Measurements from ENCODE around the gene CCDC71. TPM values are rescaled to one million over a fixed set of nuclear protein-coding genes. Genes with fewer than 3 reads are reported as not detected.

CCDC71 gene
- total RNA-seq, 2 experiments from 2014 or later: 19.9 to 20.9 TPM

DNA sequence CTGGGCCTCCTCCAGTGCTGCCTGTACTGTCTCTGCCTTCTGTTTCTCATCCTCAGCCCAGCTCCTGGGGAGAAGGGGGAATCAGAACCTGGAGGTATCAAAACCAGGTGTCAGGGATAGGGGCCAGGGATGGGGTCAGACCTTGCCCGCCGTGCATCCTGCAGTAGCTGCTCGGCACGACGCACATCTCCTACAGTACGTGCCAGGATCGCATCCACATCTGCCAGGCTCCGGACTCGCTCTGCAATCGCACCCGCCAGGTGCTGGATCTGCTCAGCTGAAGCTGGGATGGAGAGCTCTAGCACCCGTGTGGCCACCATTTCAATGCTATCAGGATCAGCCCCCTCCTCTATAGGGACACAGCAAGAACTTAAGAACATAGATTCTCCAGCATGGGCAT is 44.1 kb downstream of the CCDC71 start:
- H3K9me3 Mint-ChIP-seq: no peaks in the 10 kb centered on the region
- ChIA-PET POLR2A (interaction anchor here (0.6 to 4.4 kb wide), 7 partner anchors 10 to 350 kb away, joined by 3 to 75 read pairs (median 6); partner anchors contain the start of genes KLHDC8B, QARS1 and QRICH1), CTCF (no interaction called here)
- no peaks in the 10 kb centered on the region for H3K27me3 Mint-ChIP-seq
- peaks cover 19% of the 10 kb centered on the region for H3K36me3 Mint-ChIP-seq (ENCODE audit: low read depth)
- peak overlapping the region; percentile 90 for H3K27ac Mint-ChIP-seq
- H3K4me3 Mint-ChIP-seq: no peak overlapping the region
- H3K4me1 Mint-ChIP-seq: peaks cover 24% of the 10 kb centered on the region
- no peak for DNase-seq

DNA sequence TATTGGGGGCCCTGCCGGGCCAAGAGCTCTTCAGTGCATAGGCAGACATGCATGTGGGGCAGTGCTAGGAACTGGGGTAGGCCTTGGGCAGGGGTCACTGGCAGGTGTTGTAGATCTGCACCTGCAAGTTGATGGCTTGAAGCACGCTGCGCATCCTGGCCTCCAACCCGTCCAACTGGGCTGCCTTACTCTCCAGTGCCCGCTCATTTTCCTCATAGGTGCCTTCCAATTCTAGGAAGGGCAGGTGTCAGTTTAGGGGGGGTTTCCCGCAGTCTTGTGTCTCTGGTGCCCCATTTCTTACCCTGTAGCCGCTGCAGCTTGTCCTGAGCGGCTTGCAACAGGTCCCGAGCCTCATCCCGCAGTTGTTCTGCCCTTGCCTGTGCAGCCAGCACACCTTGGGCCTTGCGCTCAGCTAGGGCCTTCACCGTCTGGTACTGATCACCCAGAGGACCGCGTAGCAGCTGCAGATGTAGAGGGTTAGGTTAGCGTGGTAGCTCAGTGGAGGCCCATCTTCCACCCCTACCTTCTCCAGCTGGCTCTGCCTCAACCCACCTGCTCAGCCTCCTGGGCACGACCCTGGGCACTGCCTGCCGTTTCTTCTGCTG is 44.9 kb downstream of the CCDC71 start:
- no peak for DNase-seq
- ChIA-PET CTCF (interaction anchor here (0.7 to 2.5 kb wide), 8 partner anchors 10 to 219 kb away, joined by 3 to 15 read pairs (median 6); partner anchors contain the start of genes KLHDC8B, NDUFAF3 and QRICH1), POLR2A (interaction anchor here (0.6 to 4.4 kb wide), 21 partner anchors 9 to 1296 kb away, joined by 3 to 75 read pairs (median 3); partner anchors contain the start of genes DAG1, IMPDH2, KLHDC8B and NDUFAF3)
- H3K4me3 Mint-ChIP-seq: peak overlapping the region; percentile 83
- no peaks in the 10 kb centered on the region for H3K27me3 Mint-ChIP-seq
- peak overlapping the region; percentile 90 for H3K27ac Mint-ChIP-seq
- H3K4me1 Mint-ChIP-seq: peaks cover 24% of the 10 kb centered on the region
- peaks cover 25% of the 10 kb centered on the region for H3K36me3 Mint-ChIP-seq (ENCODE audit: low read depth)
- H3K9me3 Mint-ChIP-seq: no peaks in the 10 kb centered on the region

DNA sequence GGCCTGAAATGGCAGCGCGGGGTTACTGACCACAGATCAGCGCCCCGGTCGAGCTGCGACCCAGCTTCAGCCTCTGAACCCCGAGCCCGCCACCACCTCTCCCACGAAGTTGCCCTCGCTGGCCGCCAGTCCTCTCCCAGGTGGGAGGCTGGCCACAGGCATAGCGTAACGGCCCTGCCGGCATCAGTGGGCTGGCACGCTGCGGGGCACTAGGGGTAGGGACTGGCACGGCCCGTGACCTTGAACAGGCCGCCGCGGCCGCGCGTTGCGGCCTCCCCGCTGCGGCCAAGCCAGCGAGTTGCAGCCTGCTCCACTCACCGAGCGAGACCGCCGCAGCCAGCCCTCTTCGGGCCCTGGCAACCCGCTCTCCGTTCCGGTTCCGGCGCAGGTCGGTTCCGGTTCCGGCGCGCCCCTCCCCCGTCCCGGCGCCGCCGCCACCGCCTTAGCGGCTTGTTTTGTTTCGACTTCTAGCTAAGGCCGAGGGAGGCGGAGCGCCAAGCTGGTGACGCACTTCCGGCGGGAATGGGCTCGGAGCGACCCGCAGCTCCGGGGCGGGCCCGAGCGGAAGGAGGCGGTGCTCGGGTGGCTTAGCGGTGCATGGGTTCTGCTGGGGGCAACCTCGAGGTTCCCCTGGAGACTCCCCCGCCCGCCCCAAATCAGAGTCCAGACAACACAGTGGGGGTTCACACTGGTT is 45.5 kb downstream of the CCDC71 start, which contains the start of gene USP19:
USP19 (minus strand) TSS at position 386 of the 694 bp plus-strand sequence. CDS start 1,678 bp downstream, outside the sequence.
- Mint-ChIP-seq H3K36me3 (ENCODE audit: low read depth) (peaks cover 31% of the 10 kb centered on the region), H3K4me3 (peak within 1 kb of the TSS; percentile 83), H3K9me3 (no peaks in the 10 kb centered on the region), H3K27me3 (no peaks in the 10 kb centered on the region), H3K27ac (peak within 1 kb of the TSS; percentile 90), H3K4me1 (peaks cover 24% of the 10 kb centered on the region)
- POLR2A ChIA-PET: interaction anchor here (0.7 to 4.4 kb wide), 21 partner anchors 9 to 1295 kb away, joined by 3 to 75 read pairs (median 4); partner anchors contain the start of genes DAG1, IMPDH2, KLHDC8B and NDUFAF3
- DNase-seq: peak; percentile 95
- CTCF ChIA-PET: interaction anchor here (0.7 to 2.5 kb wide), 9 partner anchors 9 to 220 kb away, joined by 3 to 15 read pairs (median 5); partner anchors contain the start of genes IMPDH2, KLHDC8B, NDUFAF3 and QRICH1

DNA sequence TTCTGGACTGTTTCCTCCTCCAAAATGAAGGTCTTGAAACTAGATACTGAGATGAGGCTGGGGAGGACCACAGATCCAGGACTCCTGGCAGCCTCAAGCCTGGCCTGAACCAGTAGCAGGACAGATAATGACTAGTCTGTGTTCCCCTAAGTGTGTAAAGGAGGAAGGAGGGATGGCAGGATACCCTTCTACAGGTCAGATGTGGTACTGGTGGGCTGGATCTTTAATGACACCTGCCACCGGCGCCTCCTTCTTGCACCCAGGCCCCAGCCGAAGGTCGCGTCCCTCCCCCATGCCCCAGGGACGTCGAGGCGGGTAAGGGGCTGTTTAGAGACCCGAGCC is 46.1 kb downstream of the CCDC71 start:
- DNase-seq: no peak
- Mint-ChIP-seq H3K4me3 (peak overlapping the region; percentile 83), H3K4me1 (peaks cover 24% of the 10 kb centered on the region), H3K9me3 (no peaks in the 10 kb centered on the region), H3K36me3 (ENCODE audit: low read depth) (peaks cover 36% of the 10 kb centered on the region), H3K27ac (peak overlapping the region; percentile 90), H3K27me3 (no peaks in the 10 kb centered on the region)
- POLR2A ChIA-PET: interaction anchor here (1.0 to 4.4 kb wide), 9 partner anchors 10 to 296 kb away, joined by 3 to 75 read pairs (median 8); partner anchors contain the start of genes NDUFAF3, QARS1 and QRICH1
- CTCF ChIA-PET: interaction anchor here (1.0 to 2.5 kb wide), 5 partner anchors 26 to 220 kb away, joined by 3 to 15 read pairs (median 6); partner anchors contain the start of genes IMPDH2, NDUFAF3 and QRICH1

DNA sequence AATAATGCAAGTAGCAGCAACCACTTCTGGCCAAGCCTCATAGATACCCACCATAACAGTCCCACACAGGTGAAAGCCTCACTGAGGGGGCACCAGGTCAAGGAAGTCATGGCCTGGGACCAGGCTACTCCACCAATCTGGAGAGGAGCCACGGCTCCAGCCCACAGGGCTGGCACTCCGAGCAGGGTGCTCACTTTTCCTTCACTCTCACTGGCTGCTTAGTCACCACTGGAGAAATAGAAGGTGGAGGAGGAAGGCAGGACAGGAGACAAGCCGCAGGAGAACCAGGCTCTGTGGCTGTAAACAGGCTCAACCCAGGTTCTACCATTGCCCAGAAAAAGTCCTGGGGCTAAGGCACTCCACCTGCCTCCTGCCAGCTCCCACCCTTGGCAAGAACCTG is 46.7 kb downstream of the CCDC71 start:
- peak overlapping the region; percentile 83 for H3K4me3 Mint-ChIP-seq
- peaks cover 24% of the 10 kb centered on the region for H3K4me1 Mint-ChIP-seq
- no peaks in the 10 kb centered on the region for H3K9me3 Mint-ChIP-seq
- H3K36me3 Mint-ChIP-seq (ENCODE audit: low read depth): peaks cover 37% of the 10 kb centered on the region
- CTCF ChIA-PET: interaction anchor here (0.8 to 2.5 kb wide), 4 partner anchors 25 to 132 kb away, joined by 3 to 15 read pairs (median 6); partner anchors contain the start of genes IMPDH2 and NDUFAF3
- no peak for DNase-seq
- H3K27ac Mint-ChIP-seq: peak overlapping the region; percentile 90
- POLR2A ChIA-PET: interaction anchor here (1.5 to 4.4 kb wide), 5 partner anchors 15 to 297 kb away, joined by 3 to 75 read pairs (median 11); partner anchors contain the start of genes NDUFAF3, QARS1 and QRICH1
- no peaks in the 10 kb centered on the region for H3K27me3 Mint-ChIP-seq

DNA sequence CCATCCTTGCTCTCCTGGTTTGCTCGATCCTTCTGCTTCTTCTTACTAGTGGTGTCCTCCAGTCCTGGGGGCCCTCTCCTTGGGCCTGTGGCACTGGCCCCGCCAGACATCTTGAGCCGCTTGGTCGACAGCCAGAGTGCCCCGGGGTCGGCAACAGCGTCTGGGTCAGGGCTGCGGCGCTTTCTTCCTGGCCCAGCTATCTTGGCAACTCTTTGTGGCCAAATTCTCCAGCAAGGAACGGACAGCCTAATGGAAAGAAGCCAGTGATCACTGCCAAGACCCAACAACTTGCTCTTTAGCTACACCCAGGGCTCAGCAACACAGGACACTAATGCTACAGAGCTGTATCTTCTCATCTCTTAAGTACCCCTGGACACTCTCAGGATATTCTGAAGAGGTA is 47.1 kb downstream of the CCDC71 start:
- POLR2A ChIA-PET: interaction anchor here (2.7 to 4.4 kb wide), 2 partner anchors 15 to 25 kb away, joined by 27 to 75 read pairs; partner anchors contain the start of genes QARS1 and QRICH1
- Mint-ChIP-seq H3K27ac (no peak overlapping the region), H3K4me1 (peaks cover 24% of the 10 kb centered on the region), H3K36me3 (ENCODE audit: low read depth) (peaks cover 41% of the 10 kb centered on the region), H3K27me3 (no peaks in the 10 kb centered on the region), H3K4me3 (peak overlapping the region; percentile 83), H3K9me3 (no peaks in the 10 kb centered on the region)
- CTCF ChIA-PET: interaction anchor here (0.8 to 2.5 kb wide), 3 partner anchors 25 to 131 kb away, joined by 3 to 15 read pairs (median 8); partner anchors contain the start of gene NDUFAF3
- no peak for DNase-seq

Other genes with a start within 250 kb of the CCDC71 start
- 100 to 1,000 TPM; 100 TPM for gene ARIH2, start 247.5 kb downstream of the CCDC71 start, total RNA-seq
- gene P4HTM, start 176.1 kb downstream of the CCDC71 start, total RNA-seq: 10 to 100 TPM; 48.4 to 49.9 TPM
- gene WDR6, start 158.9 kb downstream of the CCDC71 start, total RNA-seq: 100 to 1,000 TPM; 135 to 148 TPM
- 10 to 100 TPM; 21.6 to 24.5 TPM for gene DALRD3, start 147.8 kb downstream of the CCDC71 start, total RNA-seq
- 100 to 1,000 TPM in 1 of 2 experiments, 10 to 100 TPM in 1; 98.1 to 108 TPM for gene NDUFAF3, start 144.2 kb downstream of the CCDC71 start, total RNA-seq
- 100 to 1,000 TPM; 131 to 133 TPM for gene IMPDH2, start 136.9 kb downstream of the CCDC71 start, total RNA-seq
- gene QRICH1, start 72.3 kb downstream of the CCDC71 start, total RNA-seq: 100 to 1,000 TPM; 136 to 140 TPM
- 100 to 1,000 TPM; 194 to 212 TPM for gene QARS1, start 61.6 kb downstream of the CCDC71 start, total RNA-seq
- gene USP19, start 45.5 kb downstream of the CCDC71 start, total RNA-seq: 10 to 100 TPM; 61.2 to 61.5 TPM
- gene LAMB2, start 33.3 kb downstream of the CCDC71 start, total RNA-seq: not detected
- 1 to 10 TPM; 1.2 to 1.4 TPM for gene KLHDC8B, start 5.3 kb upstream of the CCDC71 start, total RNA-seq
- 1 to 10 TPM; 6.9 to 7.1 TPM for gene C3orf62, start 110.9 kb upstream of the CCDC71 start, total RNA-seq
- 10 to 100 TPM; 77.8 to 85.0 TPM for gene USP4, start 173.7 kb upstream of the CCDC71 start, total RNA-seq
- 10 to 100 TPM; 71.5 to 76.8 TPM for gene GPX1, start 192.0 kb upstream of the CCDC71 start, total RNA-seq
- gene RHOA, start 245.6 kb upstream of the CCDC71 start, total RNA-seq: 100 to 1,000 TPM; 504 to 505 TPM
- gene TCTA, start 246.1 kb upstream of the CCDC71 start, total RNA-seq: 10 to 100 TPM; 19.7 to 22.4 TPM